Caki2 (cell line): Measurements from ENCODE around the gene CNOT11. TPM values are rescaled to one million over a fixed set of nuclear protein-coding genes. Genes with fewer than 3 reads are reported as not detected.
A peak's percentile ranks its signal among the peaks of the same experiment; 100 is the strongest.
"Not testable (repeated sequence)": the region's sequence is repeated elsewhere in the genome, so short reads cannot be mapped to it uniquely, and the experiment has no call there.

Experiments
- DNase-seq: peaks from one replicate; pipeline ENCODE4 v3.0.0-alpha.2; 2015; ENCODE audit warnings: low read depth
- in situ Hi-C: cut with HindIII; loops from 2 replicates; pipeline ENCODE4 v1.10.0; 2016; ENCODE audit warnings: low sequenced_read_pairs, low pct_unique_long_range_greater_than_20kb, mixed read lengths
- total RNA-seq: library from RNA; depleted of rRNA; stranded (reverse); fragments of >200 nt; shearing (Covaris generic); gene quantifications from 2 replicates; pipeline ENCODE4 v1.2.3, GENCODE V29; 2014; ENCODE audit warnings: low replicate concordance; rRNA removed

Gene CNOT11
- total RNA-seq, 1 experiment from 2014 or later = 125 TPM

DNA sequence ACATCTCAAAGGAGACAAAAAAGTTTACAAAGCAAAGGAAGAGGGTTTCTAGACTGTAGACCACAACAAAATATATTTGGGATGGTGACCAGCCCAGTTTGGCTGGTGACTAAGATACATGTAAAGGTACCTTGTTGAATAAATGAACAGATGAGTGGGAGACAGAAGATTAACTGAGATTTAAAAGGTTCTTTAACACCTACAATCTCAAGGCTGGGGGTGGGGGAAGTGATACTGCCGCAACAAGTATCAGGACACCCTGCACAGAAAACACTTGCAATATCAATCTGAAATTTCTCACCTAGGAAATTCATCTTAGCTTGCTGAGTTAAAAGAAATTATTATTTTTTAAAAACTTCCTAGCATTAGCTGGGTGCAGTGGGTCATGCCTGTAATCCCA lies 47.5 kb downstream of the CNOT11 start:
- in situ Hi-C loops = no loop called here
- no peak for DNase-seq

DNA sequence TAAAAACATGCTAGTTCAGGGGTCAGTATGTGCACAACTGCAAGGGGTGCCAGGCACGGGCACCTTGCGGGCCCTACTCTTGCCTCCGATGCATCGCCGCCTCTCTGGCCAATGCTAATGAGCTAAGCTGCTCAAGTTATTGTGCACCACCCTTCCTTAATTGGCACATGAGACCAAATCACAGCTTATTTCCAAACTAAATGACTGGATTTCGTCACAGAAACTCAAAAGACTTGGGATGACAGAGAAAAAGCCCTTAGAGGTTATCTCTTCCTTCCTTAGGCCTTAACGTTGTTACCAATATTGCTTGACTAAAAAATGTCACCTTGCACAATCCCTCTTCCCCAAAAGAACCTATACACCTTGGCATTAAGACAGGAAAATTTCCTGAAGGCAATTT lies 48.1 kb downstream of the CNOT11 start:
- in situ Hi-C loops = no loop called here
- no peak for DNase-seq

DNA sequence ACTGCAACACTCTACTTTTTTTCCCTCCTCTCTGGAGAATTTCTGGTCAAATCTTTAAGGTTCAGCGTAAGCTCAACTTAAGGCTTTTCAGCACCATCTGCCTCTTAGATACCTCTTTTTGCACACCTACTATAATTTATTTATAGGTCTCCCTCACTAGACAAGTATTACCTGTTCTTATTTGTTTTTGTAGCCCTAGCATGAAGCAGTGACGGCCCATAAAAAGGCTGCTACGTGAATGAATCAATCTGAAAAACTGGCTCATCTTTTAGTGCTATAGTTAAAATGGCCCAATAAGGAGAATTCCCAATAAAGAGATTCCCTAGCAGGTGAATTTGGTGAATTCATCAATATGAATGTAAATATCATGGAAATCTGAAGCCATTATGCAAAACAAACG lies 49.3 kb downstream of the CNOT11 start:
- in situ Hi-C loops = no loop called here

GRCh38 chr2:101303688-101304087 lies 51.0 kb downstream of the CNOT11 start:
- no peak for DNase-seq
- in situ Hi-C loops = no loop called here

More for the DNA sequence above, 49.3 kb downstream of the CNOT11 start:
- no peak for DNase-seq

DNA sequence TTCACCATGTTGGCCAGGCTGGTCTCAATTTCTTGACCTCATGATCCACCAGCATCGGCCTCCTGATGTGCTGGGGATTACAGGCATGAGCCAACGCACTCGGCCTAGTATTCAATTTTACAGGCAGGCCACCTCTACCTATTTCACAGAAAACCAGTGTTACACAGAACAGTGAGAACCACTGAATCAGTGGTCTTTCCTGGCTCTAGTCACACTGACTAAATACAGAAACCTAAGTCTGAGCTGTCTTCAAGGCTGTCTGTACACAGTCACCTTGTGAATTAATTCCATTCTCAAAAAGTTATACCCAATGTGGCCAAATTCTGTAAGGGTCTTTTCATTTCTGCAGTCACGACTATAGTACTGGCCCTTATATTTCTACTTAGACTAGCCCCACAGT lies 52.3 kb downstream of the CNOT11 start:
- no peak for DNase-seq
- in situ Hi-C loops = no loop called here

- DNase-seq = no peak
- in situ Hi-C loops = no loop called here
Measured at GRCh38 chr2:101305492-101306078, 52.9 kb downstream of the CNOT11 start.

GRCh38 chr2:101306410-101306809 lies 53.7 kb downstream of the CNOT11 start:
- in situ Hi-C loops = no loop called here
- DNase-seq = no peak

- DNase-seq = peak; percentile 8
- in situ Hi-C loops = no loop called here
Measured at GRCh38 chr2:101307503-101307902, 54.8 kb downstream of the CNOT11 start.

- no peak for DNase-seq
- in situ Hi-C loops = no loop called here
Measured at GRCh38 chr2:101307950-101308431, 55.3 kb downstream of the CNOT11 start.

DNA sequence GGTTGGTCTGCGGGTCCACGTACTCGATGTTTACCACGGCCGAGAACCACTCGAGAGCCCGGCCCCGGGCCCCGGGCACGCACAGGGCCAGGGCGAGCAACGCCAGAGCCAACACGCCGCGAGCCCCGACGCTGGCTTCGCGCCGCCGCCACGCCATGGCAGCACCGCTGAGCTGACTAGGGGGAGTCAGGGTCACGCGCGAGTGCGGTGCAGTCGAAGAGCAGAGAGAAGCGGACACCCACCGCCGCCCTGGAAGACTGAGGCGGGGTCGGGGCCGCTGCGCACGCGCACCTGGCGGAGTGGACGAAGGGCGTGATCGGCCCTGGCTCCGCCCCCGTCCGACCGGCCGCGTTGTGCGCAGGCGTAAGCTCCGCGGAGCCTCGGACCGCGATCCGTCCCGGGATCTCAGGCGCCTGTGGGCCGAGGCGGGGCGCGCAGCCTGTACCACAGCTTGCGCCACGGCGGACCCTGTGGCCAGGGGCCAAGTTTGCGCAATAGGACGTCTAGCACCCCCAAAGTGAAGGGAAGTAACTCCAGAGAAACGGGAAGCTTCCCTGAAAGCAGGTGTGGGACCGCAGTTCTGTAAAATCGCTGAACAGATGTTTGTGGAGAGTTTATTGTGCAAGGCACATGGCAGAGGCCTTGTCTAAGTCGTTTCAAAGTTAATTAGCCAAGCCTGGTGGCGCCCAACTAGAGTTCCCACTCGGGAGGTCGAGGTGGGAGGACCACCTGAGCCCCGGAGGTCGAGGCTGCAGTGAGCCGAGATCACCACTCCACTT lies 55.9 kb downstream of the CNOT11 start, which contains the start of gene RNF149:
RNF149 (minus strand) TSS at position 270 of the 779 bp plus-strand sequence; CDS start at position 157, 113 bp downstream.
- in situ Hi-C loops = no loop called here
- peak; percentile 88 for DNase-seq

GRCh38 chr2:101310090-101310833 lies 57.6 kb downstream of the CNOT11 start:
- no peak for DNase-seq
- in situ Hi-C loops = no loop called here

GRCh38 chr2:101310834-101311695 lies 58.4 kb downstream of the CNOT11 start:
- in situ Hi-C loops = no loop called here
- DNase-seq = no peak

GRCh38 chr2:101311696-101312017 lies 59.0 kb downstream of the CNOT11 start:
- in situ Hi-C loops = no loop called here
- DNase-seq = no peak

- DNase-seq, in situ Hi-C loops: not testable (repeated sequence)
Measured at GRCh38 chr2:101316568-101316967, 63.9 kb downstream of the CNOT11 start.

Other genes starting within 250 kb of the CNOT11 start
- 37.2 and 49.8 TPM in 2 replicates for gene TBC1D8, start 101.5 kb upstream of the CNOT11 start, total RNA-seq
- 37.5 and 45.0 TPM in 2 replicates for gene RNF149, start 55.8 kb downstream of the CNOT11 start, total RNA-seq
- gene CREG2, start 134.6 kb downstream of the CNOT11 start, total RNA-seq = 3.7 and 5.2 TPM in 2 replicates
- gene RFX8, start 222.2 kb downstream of the CNOT11 start, total RNA-seq = not detected in 2 replicates